Measurements from ENCODE around the gene TROAP.

DNA sequence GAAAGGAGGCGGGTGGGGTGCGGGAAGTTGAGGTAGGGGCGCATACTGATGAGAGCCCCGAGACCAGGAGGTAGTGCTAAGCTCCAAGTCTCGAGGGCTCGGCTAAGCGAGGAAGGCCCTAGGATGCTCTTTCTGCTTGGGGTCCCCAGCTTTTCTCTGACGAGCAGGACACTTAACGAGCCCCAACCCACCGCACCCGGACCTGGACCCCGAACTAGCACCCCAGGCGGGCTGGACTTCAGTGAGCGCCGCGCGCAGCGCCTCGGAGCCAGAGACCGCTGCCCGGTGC is 18.7 kb downstream of the TROAP start:
- TF ChIP-seq POLR2A (IDR thresholded peaks at IDR 0.05; ENCODE audit: low read length), result no peak
- no peak for TF ChIP-seq GATA1 (IDR thresholded peaks at IDR 0.05; ENCODE audit: low read depth, low read length)

Measured in erythroblast (primary cell).